ENCODE data around the gene SNX5.

- TF ChIP-seq YY1 (IDR thresholded peaks at IDR 0.05; ENCODE audit: extremely low read depth, insufficient replicate concordance, low read depth, low read length) (no peak), EZH2phosphoT487 (IDR thresholded peaks at IDR 0.05; ENCODE audit: borderline replicate concordance) (no peak), EZH2 (IDR thresholded peaks at IDR 0.05) (no peak), JUND (IDR thresholded peaks at IDR 0.05) (no peak)
- TF ChIP-seq, protein P1, sequence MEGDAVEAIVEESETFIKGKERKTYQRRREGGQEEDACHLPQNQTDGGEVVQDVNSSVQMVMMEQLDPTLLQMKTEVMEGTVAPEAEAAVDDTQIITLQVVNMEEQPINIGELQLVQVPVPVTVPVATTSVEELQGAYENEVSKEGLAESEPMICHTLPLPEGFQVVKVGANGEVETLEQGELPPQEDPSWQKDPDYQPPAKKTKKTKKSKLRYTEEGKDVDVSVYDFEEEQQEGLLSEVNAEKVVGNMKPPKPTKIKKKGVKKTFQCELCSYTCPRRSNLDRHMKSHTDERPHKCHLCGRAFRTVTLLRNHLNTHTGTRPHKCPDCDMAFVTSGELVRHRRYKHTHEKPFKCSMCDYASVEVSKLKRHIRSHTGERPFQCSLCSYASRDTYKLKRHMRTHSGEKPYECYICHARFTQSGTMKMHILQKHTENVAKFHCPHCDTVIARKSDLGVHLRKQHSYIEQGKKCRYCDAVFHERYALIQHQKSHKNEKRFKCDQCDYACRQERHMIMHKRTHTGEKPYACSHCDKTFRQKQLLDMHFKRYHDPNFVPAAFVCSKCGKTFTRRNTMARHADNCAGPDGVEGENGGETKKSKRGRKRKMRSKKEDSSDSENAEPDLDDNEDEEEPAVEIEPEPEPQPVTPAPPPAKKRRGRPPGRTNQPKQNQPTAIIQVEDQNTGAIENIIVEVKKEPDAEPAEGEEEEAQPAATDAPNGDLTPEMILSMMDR (IDR thresholded peaks at IDR 0.05 in 2 of 3, conservative IDR thresholded peaks at IDR 0.05 in 1 of 3; ENCODE audit: borderline replicate concordance in 1 of 3, insufficient read depth in 1 of 3, low read depth in 2 of 3, low read length in 2 of 3) = no peak
- TF ChIP-seq, protein P2, sequence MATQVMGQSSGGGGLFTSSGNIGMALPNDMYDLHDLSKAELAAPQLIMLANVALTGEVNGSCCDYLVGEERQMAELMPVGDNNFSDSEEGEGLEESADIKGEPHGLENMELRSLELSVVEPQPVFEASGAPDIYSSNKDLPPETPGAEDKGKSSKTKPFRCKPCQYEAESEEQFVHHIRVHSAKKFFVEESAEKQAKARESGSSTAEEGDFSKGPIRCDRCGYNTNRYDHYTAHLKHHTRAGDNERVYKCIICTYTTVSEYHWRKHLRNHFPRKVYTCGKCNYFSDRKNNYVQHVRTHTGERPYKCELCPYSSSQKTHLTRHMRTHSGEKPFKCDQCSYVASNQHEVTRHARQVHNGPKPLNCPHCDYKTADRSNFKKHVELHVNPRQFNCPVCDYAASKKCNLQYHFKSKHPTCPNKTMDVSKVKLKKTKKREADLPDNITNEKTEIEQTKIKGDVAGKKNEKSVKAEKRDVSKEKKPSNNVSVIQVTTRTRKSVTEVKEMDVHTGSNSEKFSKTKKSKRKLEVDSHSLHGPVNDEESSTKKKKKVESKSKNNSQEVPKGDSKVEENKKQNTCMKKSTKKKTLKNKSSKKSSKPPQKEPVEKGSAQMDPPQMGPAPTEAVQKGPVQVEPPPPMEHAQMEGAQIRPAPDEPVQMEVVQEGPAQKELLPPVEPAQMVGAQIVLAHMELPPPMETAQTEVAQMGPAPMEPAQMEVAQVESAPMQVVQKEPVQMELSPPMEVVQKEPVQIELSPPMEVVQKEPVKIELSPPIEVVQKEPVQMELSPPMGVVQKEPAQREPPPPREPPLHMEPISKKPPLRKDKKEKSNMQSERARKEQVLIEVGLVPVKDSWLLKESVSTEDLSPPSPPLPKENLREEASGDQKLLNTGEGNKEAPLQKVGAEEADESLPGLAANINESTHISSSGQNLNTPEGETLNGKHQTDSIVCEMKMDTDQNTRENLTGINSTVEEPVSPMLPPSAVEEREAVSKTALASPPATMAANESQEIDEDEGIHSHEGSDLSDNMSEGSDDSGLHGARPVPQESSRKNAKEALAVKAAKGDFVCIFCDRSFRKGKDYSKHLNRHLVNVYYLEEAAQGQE (IDR thresholded peaks at IDR 0.05; ENCODE audit: low read depth) = no peak
- TF ChIP-seq, protein P3, sequence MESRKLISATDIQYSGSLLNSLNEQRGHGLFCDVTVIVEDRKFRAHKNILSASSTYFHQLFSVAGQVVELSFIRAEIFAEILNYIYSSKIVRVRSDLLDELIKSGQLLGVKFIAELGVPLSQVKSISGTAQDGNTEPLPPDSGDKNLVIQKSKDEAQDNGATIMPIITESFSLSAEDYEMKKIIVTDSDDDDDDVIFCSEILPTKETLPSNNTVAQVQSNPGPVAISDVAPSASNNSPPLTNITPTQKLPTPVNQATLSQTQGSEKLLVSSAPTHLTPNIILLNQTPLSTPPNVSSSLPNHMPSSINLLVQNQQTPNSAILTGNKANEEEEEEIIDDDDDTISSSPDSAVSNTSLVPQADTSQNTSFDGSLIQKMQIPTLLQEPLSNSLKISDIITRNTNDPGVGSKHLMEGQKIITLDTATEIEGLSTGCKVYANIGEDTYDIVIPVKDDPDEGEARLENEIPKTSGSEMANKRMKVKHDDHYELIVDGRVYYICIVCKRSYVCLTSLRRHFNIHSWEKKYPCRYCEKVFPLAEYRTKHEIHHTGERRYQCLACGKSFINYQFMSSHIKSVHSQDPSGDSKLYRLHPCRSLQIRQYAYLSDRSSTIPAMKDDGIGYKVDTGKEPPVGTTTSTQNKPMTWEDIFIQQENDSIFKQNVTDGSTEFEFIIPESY (IDR thresholded peaks at IDR 0.05; ENCODE audit: extremely low read depth, insufficient replicate concordance, low read length) = no peak
These were observed 53.6 kb downstream of the SNX5 start for GRCh38 chr20:17914957-17915356.

Data from HCT116 (cell line).